Stomach (tissue), 9 donors: ENCODE data around the gene ANOS1. TPM values are rescaled to one million over a fixed set of nuclear protein-coding genes. Genes with fewer than 3 reads are reported as not detected.
A peak's percentile ranks its signal among the peaks of the same experiment; 100 is the strongest.

Source experiments
- DNase-seq, 2 donors: peaks; one replicate each; pipeline versions ENCODE4 v3.0.0 to v3.0.0-alpha.2; 2013 to 2019
- H3K27ac ChIP-seq, 5 donors: fragments of 200-600 bp in 4 of 5; sonication (generic) in 4 of 5; one replicate each; pipeline ENCODE4 v1.5.1; 2013 to 2019; ENCODE audit warnings: mild to moderate bottlenecking in 1 of 5, moderate library complexity in 1 of 5
- H3K27me3 ChIP-seq, 3 donors: fragments of 200-600 bp; sonication (generic); one replicate each; pipeline ENCODE4 v1.5.1; 2017 to 2019; ENCODE audit warnings: mixed run types in 1 of 3
- H3K36me3 ChIP-seq, 4 donors: fragments of 200-600 bp; sonication (generic); 1 replicate in 3 of 4; 2 replicates in 1 of 4; pipeline ENCODE4 v1.5.1; 2016 to 2019
- H3K4me1 ChIP-seq, 4 donors: fragments of 200-600 bp; sonication (generic); one replicate each; pipeline ENCODE4 v1.5.1; 2016 to 2019
- H3K4me3 ChIP-seq, 4 donors: fragments of 200-600 bp; sonication (generic) in 3 of 4; one replicate each; pipeline ENCODE4 v1.5.1; 2016 to 2019; ENCODE audit warnings: mild to moderate bottlenecking in 1 of 4
- H3K9me3 ChIP-seq, 4 donors: fragments of 200-600 bp; sonication (generic); one replicate each; pipeline ENCODE4 v1.5.1; 2016 to 2019
- EP300 ChIP-seq: sonication (generic); formaldehyde crosslinking; IDR thresholded peaks from one replicate; pipeline ENCODE4 v1.6.1; 2017; ENCODE audit warnings: antibody characterized with exemption
- POLR2A ChIP-seq, 4 donors: fragments of 450-650 bp; IDR thresholded peaks; one replicate each; pipeline ENCODE4 v1.6.1; 2016; ENCODE audit warnings: antibody characterized with exemption in 4 of 4, control low read depth in 2 of 4, mild to moderate bottlenecking in 1 of 4, moderate library complexity in 1 of 4
- POLR2AphosphoS5 ChIP-seq, 3 donors: sonication (generic); formaldehyde crosslinking; IDR thresholded peaks; one replicate each; pipeline ENCODE4 v1.6.1; 2016; ENCODE audit warnings: antibody characterized with exemption in 3 of 3
- WGBS, 5 donors: extraction: QIAGEN DNeasy Blood & Tissue Kit in 3 of 5; methylation state at CpG; one replicate each; pipeline versions ENCODE4 v1.1.5 to v1.1.7; 2013 to 2018; 5-methylcytosine and 5-hydroxymethylcytosine counted together
- intact Hi-C: fragments of 100-400 bp; cut with DNase I; formaldehyde crosslinking; loops from one replicate; pipeline ENCODE4 v1.15.1; 2023; ENCODE audit warnings: low total_unique reads
- polyA plus RNA-seq, 3 donors: library from polyadenylated mRNA; stranded (reverse); fragments of 200-250 nt; gene quantifications; one replicate each; pipeline ENCODE4 v1.2.3, GENCODE V29; 2013
- total RNA-seq, 5 donors: library from RNA; depleted of rRNA; stranded (reverse); fragments of >200 nt; gene quantifications; one replicate each; pipeline versions ENCODE4 v1.1.0 to v1.2.3, GENCODE V29; 2014 to 2016
- TF ChIP-seq, protein P1 (sequence below), 7 experiments: fragments of 450-650 bp in 4 of 7; fragments of 200-600 bp in 3 of 7; sonication (generic) in 3 of 7; IDR thresholded peaks; one replicate each; pipeline ENCODE4 v1.5.1; 2016 to 2019; ENCODE audit warnings: antibody characterized with exemption in 7 of 7, control low read depth in 2 of 7, mild to moderate bottlenecking in 1 of 7
- donor health status: healthy with polysubstance abuse.
- donor health status: Bipolar disorder and iron deficiency.
- donor health status: healthy.

The ANOS1 gene
- total and polyA plus RNA-seq, 8 donors, result 0.12 to 10.8 (median 1.8) TPM; not detected in 3

DNA sequence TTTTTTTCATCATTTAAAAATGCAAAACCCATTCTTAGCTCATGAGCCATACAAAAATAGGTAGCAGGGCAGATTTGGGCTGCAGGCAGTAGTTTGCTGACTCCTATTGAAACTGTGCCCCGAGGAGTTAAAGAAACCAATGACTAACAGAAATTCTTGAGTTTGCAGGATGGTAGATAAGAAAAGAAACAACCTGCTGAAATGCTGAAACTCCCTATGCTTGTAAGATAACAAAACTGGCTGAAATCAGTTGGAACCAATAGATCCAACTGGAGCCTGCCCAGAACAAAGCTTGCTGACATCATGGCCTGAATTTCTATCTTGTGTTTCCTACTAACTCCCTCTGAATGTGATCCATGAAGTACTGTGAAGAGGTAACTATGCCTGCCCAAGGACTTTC lies 68.6 kb downstream of the ANOS1 start:
- Histone ChIP-seq H3K36me3 (no peaks in the 10 kb centered on the region), H3K27me3 (no peaks in the 10 kb centered on the region), H3K9me3 (no peaks in the 10 kb centered on the region), H3K27ac (no peak overlapping the region), H3K4me1 (no peaks in the 10 kb centered on the region), H3K4me3 (no peak overlapping the region)
- peak in 1 of 2 donors; percentile 41 for DNase-seq
- 11 to 33% (median 24%) methylated on average over 1 of the region's 1 CpG for WGBS, 5 donors
- TF ChIP-seq EP300 (no peak), POLR2AphosphoS5 (IDR thresholded peaks at IDR 0.05) (peak in 1 of 3 donors; percentile 39), POLR2A (IDR thresholded peaks at IDR 0.05) (no peak)
- intact Hi-C loops, result no loop called here

DNA sequence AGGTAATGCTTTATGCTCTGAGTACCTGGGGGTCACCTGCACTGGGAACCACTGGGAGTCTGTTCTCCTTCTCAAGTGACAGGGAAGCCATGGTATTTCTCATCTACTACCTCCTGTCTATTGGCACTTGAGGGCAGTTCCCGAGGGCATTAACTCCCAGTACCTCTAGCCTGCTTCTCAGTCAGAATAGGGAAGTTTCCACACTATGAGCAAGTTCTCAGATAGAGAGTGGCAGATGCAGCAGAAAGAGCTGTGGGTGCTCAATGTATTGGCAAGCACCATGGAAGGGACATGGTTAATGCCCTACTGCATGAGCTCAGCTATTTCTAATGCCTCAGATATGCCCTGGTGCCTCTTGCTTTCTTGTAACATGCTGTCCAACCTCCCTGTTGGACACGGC lies 74.1 kb downstream of the ANOS1 start:
- Histone ChIP-seq H3K4me3 (no peak overlapping the region), H3K9me3 (no peaks in the 10 kb centered on the region), H3K27me3 (no peaks in the 10 kb centered on the region), H3K27ac (no peak overlapping the region), H3K36me3 (no peaks in the 10 kb centered on the region), H3K4me1 (no peaks in the 10 kb centered on the region)
- intact Hi-C loops, result no loop called here
- WGBS, 5 donors, result 78 to 93% (median 86%) methylated on average over 2 of the region's 2 CpGs
- TF ChIP-seq POLR2A (IDR thresholded peaks at IDR 0.05) (no peak), EP300 (no peak), POLR2AphosphoS5 (IDR thresholded peaks at IDR 0.05) (no peak)
- TF ChIP-seq, protein P1, sequence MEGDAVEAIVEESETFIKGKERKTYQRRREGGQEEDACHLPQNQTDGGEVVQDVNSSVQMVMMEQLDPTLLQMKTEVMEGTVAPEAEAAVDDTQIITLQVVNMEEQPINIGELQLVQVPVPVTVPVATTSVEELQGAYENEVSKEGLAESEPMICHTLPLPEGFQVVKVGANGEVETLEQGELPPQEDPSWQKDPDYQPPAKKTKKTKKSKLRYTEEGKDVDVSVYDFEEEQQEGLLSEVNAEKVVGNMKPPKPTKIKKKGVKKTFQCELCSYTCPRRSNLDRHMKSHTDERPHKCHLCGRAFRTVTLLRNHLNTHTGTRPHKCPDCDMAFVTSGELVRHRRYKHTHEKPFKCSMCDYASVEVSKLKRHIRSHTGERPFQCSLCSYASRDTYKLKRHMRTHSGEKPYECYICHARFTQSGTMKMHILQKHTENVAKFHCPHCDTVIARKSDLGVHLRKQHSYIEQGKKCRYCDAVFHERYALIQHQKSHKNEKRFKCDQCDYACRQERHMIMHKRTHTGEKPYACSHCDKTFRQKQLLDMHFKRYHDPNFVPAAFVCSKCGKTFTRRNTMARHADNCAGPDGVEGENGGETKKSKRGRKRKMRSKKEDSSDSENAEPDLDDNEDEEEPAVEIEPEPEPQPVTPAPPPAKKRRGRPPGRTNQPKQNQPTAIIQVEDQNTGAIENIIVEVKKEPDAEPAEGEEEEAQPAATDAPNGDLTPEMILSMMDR (IDR thresholded peaks at IDR 0.05), result no peak
- no peak for DNase-seq

DNA sequence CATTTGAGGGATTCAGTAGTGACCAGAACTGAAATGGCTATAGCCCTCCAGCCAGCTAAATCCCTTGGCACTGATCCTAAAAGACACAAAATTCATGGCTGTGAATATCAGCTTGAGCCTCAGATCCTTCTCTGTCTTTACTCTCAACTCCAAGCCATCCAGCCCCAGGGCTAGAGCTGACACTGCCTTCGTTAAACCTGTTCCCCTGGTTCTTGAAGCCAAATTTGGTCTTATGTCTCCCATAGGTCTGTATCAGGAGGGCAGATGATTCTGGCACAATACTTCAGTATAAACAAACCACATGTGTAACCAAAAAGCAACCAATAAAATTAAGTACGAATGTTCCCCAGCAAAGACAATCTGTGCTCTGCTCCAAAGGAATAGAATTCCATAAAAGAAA lies 78.0 kb downstream of the ANOS1 start:
- Histone ChIP-seq H3K4me3 (no peak overlapping the region), H3K9me3 (no peaks in the 10 kb centered on the region), H3K36me3 (no peaks in the 10 kb centered on the region), H3K27me3 (no peaks in the 10 kb centered on the region), H3K27ac (no peak overlapping the region), H3K4me1 (no peaks in the 10 kb centered on the region)
- intact Hi-C loops, result no loop called here
- 36 to 59% (median 45%) methylated on average over 2 of the region's 2 CpGs for WGBS, 5 donors
- no peak for DNase-seq
- TF ChIP-seq POLR2AphosphoS5 (IDR thresholded peaks at IDR 0.05) (no peak), EP300 (no peak), POLR2A (IDR thresholded peaks at IDR 0.05) (no peak)
- TF ChIP-seq, protein P1 (IDR thresholded peaks at IDR 0.05), result no peak

DNA sequence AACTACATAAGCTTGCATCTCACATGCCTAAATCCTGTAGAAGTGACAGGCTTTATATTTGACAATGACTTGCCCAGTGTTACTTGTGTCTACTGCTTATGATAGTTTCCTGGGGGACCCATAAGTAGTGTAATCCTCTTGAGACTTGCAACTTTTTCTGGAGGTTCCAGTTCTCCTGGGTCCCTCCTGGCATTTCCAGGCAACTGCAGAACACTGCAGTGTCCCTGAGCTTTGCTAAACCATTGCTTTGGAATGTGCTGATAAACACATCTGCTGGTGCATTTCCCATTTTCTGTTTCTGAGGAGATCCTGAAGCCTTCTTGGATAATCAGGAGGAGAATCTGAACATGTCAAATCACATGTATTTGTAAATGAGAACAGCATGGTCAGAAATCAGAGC lies 82.0 kb downstream of the ANOS1 start:
- H3K36me3 ChIP-seq, result no peaks in the 10 kb centered on the region
- no peak overlapping the region for H3K4me3 ChIP-seq
- intact Hi-C loops, result no loop called here
- TF ChIP-seq POLR2A (IDR thresholded peaks at IDR 0.05), result no peak
- no peak for TF ChIP-seq EP300
- TF ChIP-seq POLR2AphosphoS5 (IDR thresholded peaks at IDR 0.05), result no peak
- TF ChIP-seq, protein P1 (IDR thresholded peaks at IDR 0.05), result no peak
- H3K27ac ChIP-seq, result no peak overlapping the region
- no peaks in the 10 kb centered on the region for H3K4me1 ChIP-seq
- H3K27me3 ChIP-seq, result no peaks in the 10 kb centered on the region
- H3K9me3 ChIP-seq, result no peaks in the 10 kb centered on the region
- DNase-seq, result no peak

DNA sequence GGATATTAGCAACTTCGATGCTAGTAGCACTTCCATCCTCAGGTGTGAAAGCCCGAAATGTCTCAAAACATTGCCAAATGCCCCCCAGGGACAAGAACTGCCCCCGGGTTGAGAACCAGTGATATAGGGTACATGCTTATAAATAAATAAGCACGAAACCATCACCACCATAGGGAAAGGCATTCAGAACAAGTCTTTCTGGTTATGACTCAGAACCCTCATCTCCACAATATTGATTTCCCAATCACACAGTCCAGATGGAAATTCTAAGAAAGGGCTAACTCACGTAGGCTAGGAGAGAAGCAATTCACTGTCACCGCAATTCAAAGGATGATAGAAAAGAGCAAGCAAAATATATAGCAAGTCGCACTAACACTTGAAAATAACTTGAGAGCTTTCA lies 84.8 kb downstream of the ANOS1 start:
- intact Hi-C loops, result no loop called here

More for the DNA sequence above, 84.8 kb downstream of the ANOS1 start:
- WGBS, 5 donors, result 73 to 87% (median 82%) methylated on average over 7 of the region's 7 CpGs
- DNase-seq, result no peak
- no peaks in the 10 kb centered on the region for H3K9me3 ChIP-seq
- TF ChIP-seq, protein P1 (IDR thresholded peaks at IDR 0.05), result no peak
- TF ChIP-seq EP300 (no peak), POLR2A (IDR thresholded peaks at IDR 0.05) (no peak), POLR2AphosphoS5 (IDR thresholded peaks at IDR 0.05) (no peak)
- H3K27ac ChIP-seq, result no peak overlapping the region
- no peaks in the 10 kb centered on the region for H3K4me1 ChIP-seq
- no peaks in the 10 kb centered on the region for H3K27me3 ChIP-seq
- no peaks in the 10 kb centered on the region for H3K36me3 ChIP-seq
- no peak overlapping the region for H3K4me3 ChIP-seq
